ENCODE measurements around the gene PLCL2. TPM values are rescaled to one million over a fixed set of nuclear protein-coding genes. Genes with fewer than 3 reads are reported as not detected.

Gene PLCL2
- total RNA-seq, 1 experiment from 2014 or later: 0.07 TPM

DNA sequence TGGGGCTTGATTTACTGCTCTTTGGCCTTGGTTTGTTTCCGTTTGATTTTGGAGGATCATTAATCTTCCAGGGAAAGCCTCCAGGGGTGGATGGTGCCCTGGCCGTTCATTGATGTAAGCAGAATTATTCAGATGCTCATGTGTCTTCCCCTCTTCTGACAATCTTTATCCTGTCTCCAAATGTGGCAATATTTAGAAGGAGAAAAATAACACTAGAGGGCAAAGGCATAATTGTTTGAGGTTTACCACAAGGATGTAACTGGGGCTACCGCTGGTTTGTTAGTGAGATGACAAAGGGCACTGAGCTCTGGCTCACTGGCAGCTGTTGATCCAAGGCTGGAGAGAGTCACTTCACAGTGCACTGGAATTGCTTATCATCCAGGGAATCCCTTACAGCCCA lies 18.2 kb upstream of the PLCL2 start:
- Histone ChIP-seq H3K4me1 (peaks cover 5% of the 10 kb centered on the region; the same call in 1 of the 2 replicates), H3K27me3 (replicated peaks; ENCODE audit: control insufficient read depth, insufficient read depth, low read length) (peaks cover 2% of the 10 kb centered on the region; the same call in 1 of the 2 replicates), H3K4me3 (ENCODE audit: low read depth, low read length) (no peak overlapping the region), H3K9me3 (no peaks in the 10 kb centered on the region), H3K36me3 (ENCODE audit: control insufficient read depth, insufficient read depth, low read length) (no peaks in the 10 kb centered on the region)
- Mint-ChIP-seq H3K36me3 (ENCODE audit: insufficient read depth, unreplicated experiment) (no peaks in the 10 kb centered on the region), H3K4me3 (ENCODE audit: unreplicated experiment) (no peak overlapping the region), H3K27ac (ENCODE audit: unreplicated experiment) (no peak overlapping the region), H3K27me3 (ENCODE audit: insufficient read depth, unreplicated experiment) (peaks cover 4% of the 10 kb centered on the region), H3K9me3 (ENCODE audit: unreplicated experiment) (no peaks in the 10 kb centered on the region), H3K4me1 (ENCODE audit: low read depth, unreplicated experiment) (no peaks in the 10 kb centered on the region)
- ChIA-PET POLR2A (no interaction called here), CTCF (no interaction called here)
- BruUV-seq (replicated peaks): no TSS peak
- DNase-seq: no peak
- intact Hi-C loops (cut with micrococcal nuclease; ENCODE audit: unreplicated experiment): no loop called here
- no peak for TF ChIP-seq CTCF (IDR thresholded peaks at IDR 0.05; ENCODE audit: insufficient read depth in 1 of 2, low read depth in 1 of 2, low read length in 1 of 2, severe bottlenecking in 1 of 2, unreplicated experiment in 1 of 2)

- ChIA-PET CTCF (interaction anchor here (0.6 kb wide), 1 partner anchor 26 kb away, joined by 3 read pairs; no protein-coding TSS in a partner anchor), POLR2A (no interaction called here)
- no peak for TF ChIP-seq CTCF (IDR thresholded peaks at IDR 0.05; ENCODE audit: insufficient read depth in 1 of 2, low read depth in 1 of 2, low read length in 1 of 2, severe bottlenecking in 1 of 2, unreplicated experiment in 1 of 2)
- no peaks in the 10 kb centered on the region for H3K36me3 Mint-ChIP-seq (ENCODE audit: insufficient read depth, unreplicated experiment)
- H3K4me1 Mint-ChIP-seq (ENCODE audit: low read depth, unreplicated experiment): no peaks in the 10 kb centered on the region
- no peaks in the 10 kb centered on the region for H3K9me3 Mint-ChIP-seq (ENCODE audit: unreplicated experiment)
- intact Hi-C loops (cut with micrococcal nuclease; ENCODE audit: unreplicated experiment): no loop called here
- H3K27ac Mint-ChIP-seq (ENCODE audit: unreplicated experiment): no peak overlapping the region
- no peak overlapping the region for H3K4me3 ChIP-seq (ENCODE audit: low read depth, low read length)
- no TSS peak for BruUV-seq (replicated peaks)
- peaks cover 5% of the 10 kb centered on the region; the same call in 1 of the 2 replicates for H3K4me1 ChIP-seq
- H3K27me3 ChIP-seq (replicated peaks; ENCODE audit: control insufficient read depth, insufficient read depth, low read length): peaks cover 2% of the 10 kb centered on the region; the same call in 1 of the 2 replicates
- no peaks in the 10 kb centered on the region for H3K36me3 ChIP-seq (ENCODE audit: control insufficient read depth, insufficient read depth, low read length)
- H3K27me3 Mint-ChIP-seq (ENCODE audit: insufficient read depth, unreplicated experiment): peaks cover 13% of the 10 kb centered on the region
- no peak overlapping the region for H3K4me3 Mint-ChIP-seq (ENCODE audit: unreplicated experiment)
- no peak for DNase-seq
- H3K9me3 ChIP-seq: no peaks in the 10 kb centered on the region
Measured at GRCh38 chr3:16868513-16868912, 16.2 kb upstream of the PLCL2 start.

DNA sequence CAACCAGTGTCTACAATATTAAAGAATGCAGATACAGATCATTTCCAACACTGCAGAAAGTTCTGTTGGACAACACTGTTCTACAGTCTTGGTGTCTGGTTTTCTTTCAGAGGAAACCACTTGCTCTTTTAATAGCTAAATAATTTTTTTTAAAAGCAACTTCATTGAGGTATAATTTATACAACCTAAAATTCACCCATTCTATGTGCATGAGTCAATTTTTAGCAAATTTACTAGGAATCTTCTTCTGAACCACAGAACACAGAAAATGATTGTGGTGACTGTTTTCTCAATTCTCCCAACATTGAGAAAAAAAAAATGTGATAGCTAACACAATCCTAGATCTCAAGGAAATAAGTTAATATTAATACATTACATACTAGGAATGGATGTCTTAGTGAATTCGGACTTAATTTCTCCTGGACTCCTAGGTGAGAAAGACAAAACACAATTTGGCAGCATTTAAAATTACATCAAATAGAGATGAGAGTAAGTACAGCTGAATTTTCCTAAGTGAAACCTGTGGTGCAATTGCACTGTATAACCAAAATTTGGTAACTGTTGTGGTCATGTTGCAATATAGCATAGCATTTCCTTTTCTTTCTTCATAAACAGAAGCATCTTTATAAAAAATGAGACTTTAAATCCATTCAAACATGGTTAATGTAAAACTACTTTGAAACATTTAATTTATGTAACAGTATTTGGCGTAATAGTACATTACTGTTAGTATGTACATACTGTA lies 15.3 kb upstream of the PLCL2 start:
- no peaks in the 10 kb centered on the region for H3K36me3 ChIP-seq (ENCODE audit: control insufficient read depth, insufficient read depth, low read length)
- no peak overlapping the region for H3K4me3 ChIP-seq (ENCODE audit: low read depth, low read length)
- Mint-ChIP-seq H3K4me3 (ENCODE audit: unreplicated experiment) (no peak overlapping the region), H3K9me3 (ENCODE audit: unreplicated experiment) (no peaks in the 10 kb centered on the region), H3K27me3 (ENCODE audit: insufficient read depth, unreplicated experiment) (peaks cover 20% of the 10 kb centered on the region), H3K4me1 (ENCODE audit: low read depth, unreplicated experiment) (no peaks in the 10 kb centered on the region), H3K36me3 (ENCODE audit: insufficient read depth, unreplicated experiment) (no peaks in the 10 kb centered on the region), H3K27ac (ENCODE audit: unreplicated experiment) (no peak overlapping the region)
- ChIA-PET CTCF (interaction anchor here (0.6 kb wide), 1 partner anchor 27 kb away, joined by 3 read pairs; no protein-coding TSS in a partner anchor), POLR2A (no interaction called here)
- no peak for DNase-seq
- no TSS peak for BruUV-seq (replicated peaks)
- peaks cover 2% of the 10 kb centered on the region; the same call in 1 of the 2 replicates for H3K27me3 ChIP-seq (replicated peaks; ENCODE audit: control insufficient read depth, insufficient read depth, low read length)
- no peak for TF ChIP-seq CTCF (IDR thresholded peaks at IDR 0.05; ENCODE audit: insufficient read depth in 1 of 2, low read depth in 1 of 2, low read length in 1 of 2, severe bottlenecking in 1 of 2, unreplicated experiment in 1 of 2)
- intact Hi-C loops (cut with micrococcal nuclease; ENCODE audit: unreplicated experiment): no loop called here
- peaks cover 3% of the 10 kb centered on the region; the same call in 1 of the 2 replicates for H3K4me1 ChIP-seq
- no peaks in the 10 kb centered on the region for H3K9me3 ChIP-seq
